GM18519 (cell line): Measurements from ENCODE around the gene ENTPD1.
A peak's percentile ranks its signal among the peaks of the same experiment; 100 is the strongest.

Experiments
- ATAC-seq: cut with Tn5 transposase; IDR thresholded peaks from one replicate; pipeline ENCODE4 v1.9.1; 2021; ENCODE audit warnings: mild to moderate bottlenecking, moderate library complexity; ENCODE audit not compliant: unreplicated experiment, low FRiP score

ENTPD1 gene

GRCh38 chr10:95821720-95822119 is 65.8 kb downstream of the ENTPD1 start:
- no peak for ATAC-seq

GRCh38 chr10:95830044-95830443 is 74.1 kb downstream of the ENTPD1 start:
- no peak for ATAC-seq

GRCh38 chr10:95831076-95831475 is 75.1 kb downstream of the ENTPD1 start:
- no peak for ATAC-seq

- ATAC-seq = no peak
Measured at GRCh38 chr10:95831515-95831914, 75.6 kb downstream of the ENTPD1 start.

- peak; percentile 81 for ATAC-seq
Measured at GRCh38 chr10:95832216-95833041, 76.5 kb downstream of the ENTPD1 start.

- ATAC-seq = no peak
Measured at GRCh38 chr10:95833042-95833610, 77.2 kb downstream of the ENTPD1 start.

GRCh38 chr10:95834406-95834805 is 78.4 kb downstream of the ENTPD1 start:
- no peak for ATAC-seq

- ATAC-seq = no peak
Measured at GRCh38 chr10:95835149-95835860, 79.3 kb downstream of the ENTPD1 start.

GRCh38 chr10:95835911-95836310 is 79.9 kb downstream of the ENTPD1 start:
- ATAC-seq = no peak

- no peak for ATAC-seq
Measured at GRCh38 chr10:95836610-95837355, 80.8 kb downstream of the ENTPD1 start.

GRCh38 chr10:95837356-95837776 is 81.4 kb downstream of the ENTPD1 start:
- ATAC-seq = peak; percentile 24

- ATAC-seq = peak; percentile 39
Measured at GRCh38 chr10:95837783-95838182, 81.8 kb downstream of the ENTPD1 start.

- no peak for ATAC-seq
Measured at GRCh38 chr10:95840121-95840520, 84.2 kb downstream of the ENTPD1 start.

GRCh38 chr10:95840681-95841080 is 84.7 kb downstream of the ENTPD1 start:
- ATAC-seq = no peak

- no peak for ATAC-seq
Measured at GRCh38 chr10:95841661-95842498, 85.9 kb downstream of the ENTPD1 start.

- ATAC-seq = no peak
Measured at GRCh38 chr10:95845411-95845810, 89.4 kb downstream of the ENTPD1 start.

- no peak for ATAC-seq
Measured at GRCh38 chr10:95847007-95847406, 91.0 kb downstream of the ENTPD1 start.

- no peak for ATAC-seq
Measured at GRCh38 chr10:95848841-95849240, 92.9 kb downstream of the ENTPD1 start.

GRCh38 chr10:95850791-95851190 is 94.8 kb downstream of the ENTPD1 start:
- ATAC-seq = no peak
